RWPE1 (cell line): ENCODE data around the gene SRA1.
"Not testable (repeated sequence)": the region's sequence is repeated elsewhere in the genome, so short reads cannot be mapped to it uniquely, and the experiment has no call there.

Source experiments
- CTCF ChIA-PET: fragments of 350-600 bp; sonication (Branson Sonifier 250); formaldehyde crosslinking; extraction: SDS; loops from one replicate; lab custom pipeline; 2021; lab: Yijun Ruan, JAX
- POLR2A ChIA-PET: fragments of 400-600 bp; formaldehyde crosslinking; extraction: SDS; loops from one replicate; lab custom pipeline; 2020; ENCODE audit warnings: antibody characterized with exemption; ENCODE audit not compliant: low non-redundant PET; lab: Yijun Ruan, JAX
- DNase-seq: peaks from one replicate; pipeline ENCODE4 v3.0.0; 2012; ENCODE audit warnings: low spot score
- H3K27ac ChIP-seq: fragments of 450-650 bp; 2 replicates; pipeline ENCODE4 v1.5.1; 2017
- CTCF ChIP-seq: fragments of 450-650 bp; conservative IDR thresholded peaks from 2 replicates; pipeline ENCODE4 v1.5.1; 2017; ENCODE audit warnings: low read depth, mild to moderate bottlenecking

SRA1 gene

GRCh38 chr5:140598836-140599235, 41.6 kb upstream of the SRA1 start:
- no peak for TF ChIP-seq CTCF
- no peak for DNase-seq
- H3K27ac ChIP-seq: no peak overlapping the region
- ChIA-PET POLR2A (no interaction called here), CTCF (no interaction called here)

DNA sequence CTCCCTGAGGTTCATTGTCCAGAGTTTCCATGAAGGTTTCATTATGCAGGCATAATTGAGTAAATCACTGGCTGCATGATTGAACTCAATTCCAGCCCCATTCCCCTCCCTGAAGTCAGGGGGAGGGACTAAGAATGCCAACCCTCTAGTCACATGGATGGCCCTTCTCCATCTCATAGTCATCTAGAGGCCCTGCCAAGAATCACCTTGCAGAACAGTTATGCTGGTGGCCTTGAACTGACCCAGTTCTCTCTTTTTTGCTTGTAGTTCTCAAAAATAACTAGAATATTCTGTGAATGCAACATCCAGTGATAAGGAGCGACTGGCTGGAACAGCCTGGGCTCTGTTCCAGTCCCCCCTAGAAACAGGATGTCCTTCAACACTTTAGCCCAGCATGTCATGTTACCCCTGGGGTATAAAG, 39.1 kb upstream of the SRA1 start:
- CTCF ChIA-PET: interaction anchor here (1.0 kb wide), 1 partner anchor 34 kb away, joined by 3 read pairs; no protein-coding TSS in a partner anchor
- POLR2A ChIA-PET: no interaction called here
- no peak overlapping the region for H3K27ac ChIP-seq

GRCh38 chr5:140595538-140596300, 38.4 kb upstream of the SRA1 start:
- ChIA-PET POLR2A (no interaction called here), CTCF (interaction anchor here (1.0 kb wide), 1 partner anchor 34 kb away, joined by 3 read pairs; no protein-coding TSS in a partner anchor)
- H3K27ac ChIP-seq: no peak overlapping the region
- no peak for TF ChIP-seq CTCF
- DNase-seq: no peak

More for the DNA sequence above, 39.1 kb upstream of the SRA1 start:
- DNase-seq: no peak
- TF ChIP-seq CTCF: no peak

DNA sequence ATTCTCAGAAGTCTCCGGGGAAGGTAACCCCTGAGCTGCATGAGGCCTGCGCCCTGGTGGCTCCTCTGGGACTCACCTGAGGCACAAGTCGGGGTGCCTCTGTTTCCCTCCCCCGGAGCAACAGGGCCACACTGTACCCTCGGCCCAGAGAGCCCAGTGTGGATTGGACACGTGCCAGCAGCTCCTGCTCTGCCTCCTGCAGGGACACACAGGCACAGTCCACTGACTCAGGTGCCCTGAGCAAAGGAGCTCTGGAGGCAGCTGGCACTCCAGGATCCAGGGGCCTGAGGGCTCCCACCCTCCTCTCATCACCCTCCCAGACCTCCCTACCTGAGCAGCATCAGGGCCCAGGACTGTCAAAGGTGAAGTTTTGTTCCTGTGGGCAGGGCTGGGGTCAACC, 36.9 kb upstream of the SRA1 start:
- TF ChIP-seq CTCF: no peak
- ChIA-PET CTCF (no interaction called here), POLR2A (interaction anchor here (1.0 kb wide), 1 partner anchor 53 kb away, joined by 5 read pairs; the partner anchor contains the start of genes IK and NDUFA2)
- no peak for DNase-seq
- no peak overlapping the region for H3K27ac ChIP-seq

DNA sequence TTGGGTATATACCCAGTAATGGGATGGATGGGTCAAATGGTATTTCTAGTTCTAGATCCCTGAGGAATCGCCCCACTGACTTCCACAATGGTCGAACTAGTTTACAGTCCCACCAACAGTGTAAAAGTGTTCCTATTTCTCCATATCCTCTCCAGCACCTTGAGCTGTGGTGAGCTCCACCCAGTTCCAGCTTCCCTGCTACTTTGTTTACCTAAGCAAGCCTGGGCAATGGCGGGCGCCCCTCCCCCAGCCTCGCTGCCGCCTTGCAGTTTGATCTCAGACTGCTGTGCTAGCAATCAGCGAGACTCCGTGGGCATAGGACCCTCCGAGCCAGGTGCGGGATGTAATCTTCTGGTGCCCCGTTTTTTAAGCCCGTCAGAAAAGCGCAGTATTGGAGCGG, 35.8 kb upstream of the SRA1 start:
- CTCF ChIA-PET, DNase-seq: not testable (repeated sequence)
- H3K27ac ChIP-seq: peak overlapping the region; percentile 50
- POLR2A ChIA-PET: interaction anchor here (1.2 kb wide), 1 partner anchor 17 kb away, joined by 5 read pairs; no protein-coding TSS in a partner anchor

GRCh38 chr5:140591747-140592372, 34.6 kb upstream of the SRA1 start:
- POLR2A ChIA-PET: no interaction called here
- peak overlapping the region; percentile 52 for H3K27ac ChIP-seq
- TF ChIP-seq CTCF: no peak
- CTCF ChIA-PET: interaction anchor here (0.6 kb wide), 1 partner anchor 1930 kb away, joined by 8 read pairs; no protein-coding TSS in a partner anchor
- peak; percentile 57 for DNase-seq
